Stimulated activated memory B cell treated with anti-CD40 and anti-IgM and Interleukin-4, amounts not matched to agents 10 μg/mL and 1 μg/mL and 100 μg/mL, for 72 hours (primary cell): ENCODE results near the gene BLVRA.
"Not testable (repeated sequence)": the region's sequence is repeated elsewhere in the genome, so short reads cannot be mapped to it uniquely, and the experiment has no call there.

ENCODE experiments used
- ATAC-seq: fragments of 150-1000 bp; cut with Tn5 transposase; 2 replicates; pipeline ENCODE4 v1.10.0; 2021
- H3K27ac Mint-ChIP-seq: one replicate; pipeline ENCODE4 v1.8.0; 2022; ENCODE audit warnings: mild to moderate bottlenecking, mixed read lengths
- H3K27me3 Mint-ChIP-seq: one replicate; pipeline ENCODE4 v1.8.0; 2022; ENCODE audit warnings: mixed read lengths
- H3K36me3 Mint-ChIP-seq: one replicate; pipeline ENCODE4 v1.8.0; 2022; ENCODE audit warnings: mixed read lengths
- H3K4me1 Mint-ChIP-seq: one replicate; pipeline ENCODE4 v1.8.0; 2022; ENCODE audit warnings: mixed read lengths
- H3K4me3 Mint-ChIP-seq: one replicate; pipeline ENCODE4 v1.8.0; 2022; ENCODE audit warnings: mild to moderate bottlenecking, moderate library complexity, mixed read lengths
- H3K9me3 Mint-ChIP-seq: one replicate; pipeline ENCODE4 v1.8.0; 2022; ENCODE audit warnings: mixed read lengths

BLVRA gene

DNA sequence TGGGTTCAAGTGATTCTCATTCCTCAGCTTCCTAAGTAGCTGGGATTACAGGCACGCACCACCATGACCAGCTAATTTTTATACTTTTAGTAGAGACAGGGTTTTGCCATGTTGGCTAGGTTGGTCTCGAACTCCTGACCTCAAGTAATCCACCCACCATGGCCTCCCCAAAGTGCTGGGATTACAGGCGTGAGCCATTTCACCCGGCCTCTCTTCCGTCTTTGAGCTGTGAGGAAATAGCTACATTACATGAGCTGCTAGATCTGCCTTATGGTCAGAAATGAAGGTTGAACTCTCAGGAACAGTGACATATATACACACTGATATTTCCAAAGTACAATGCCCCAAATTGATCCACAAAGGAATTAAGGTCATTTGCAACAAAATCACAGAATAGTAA, 2.4 kb downstream of the BLVRA start:
- Mint-ChIP-seq H3K4me1 (peaks cover 35% of the 10 kb centered on the region), H3K27ac (no peak overlapping the region), H3K27me3 (no peaks in the 10 kb centered on the region), H3K9me3 (no peaks in the 10 kb centered on the region), H3K36me3 (no peaks in the 10 kb centered on the region), H3K4me3 (no peak overlapping the region)
- no peak for ATAC-seq

DNA sequence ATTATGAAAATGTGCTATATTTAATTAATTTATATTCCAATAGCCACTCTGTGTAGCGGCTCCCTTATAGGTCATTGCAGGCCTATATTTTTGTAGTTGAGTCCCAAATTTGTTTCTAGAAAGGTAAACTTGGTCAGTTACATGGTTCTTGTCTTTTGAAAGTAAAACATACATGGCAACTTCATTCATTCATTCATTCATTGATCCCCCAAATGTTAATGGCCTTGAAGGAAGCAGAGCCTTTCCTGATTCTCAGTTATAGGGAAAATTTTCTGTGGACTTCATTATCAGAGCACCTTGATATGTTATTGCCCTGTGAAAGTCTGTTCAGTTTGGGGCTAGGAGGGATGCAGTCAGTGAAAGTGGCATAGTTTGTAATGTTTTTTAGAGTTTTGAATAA, 2.9 kb downstream of the BLVRA start:
- Mint-ChIP-seq H3K9me3 (no peaks in the 10 kb centered on the region), H3K27ac (no peak overlapping the region), H3K4me1 (peaks cover 35% of the 10 kb centered on the region), H3K4me3 (no peak overlapping the region), H3K27me3 (no peaks in the 10 kb centered on the region), H3K36me3 (no peaks in the 10 kb centered on the region)
- ATAC-seq = no peak

DNA sequence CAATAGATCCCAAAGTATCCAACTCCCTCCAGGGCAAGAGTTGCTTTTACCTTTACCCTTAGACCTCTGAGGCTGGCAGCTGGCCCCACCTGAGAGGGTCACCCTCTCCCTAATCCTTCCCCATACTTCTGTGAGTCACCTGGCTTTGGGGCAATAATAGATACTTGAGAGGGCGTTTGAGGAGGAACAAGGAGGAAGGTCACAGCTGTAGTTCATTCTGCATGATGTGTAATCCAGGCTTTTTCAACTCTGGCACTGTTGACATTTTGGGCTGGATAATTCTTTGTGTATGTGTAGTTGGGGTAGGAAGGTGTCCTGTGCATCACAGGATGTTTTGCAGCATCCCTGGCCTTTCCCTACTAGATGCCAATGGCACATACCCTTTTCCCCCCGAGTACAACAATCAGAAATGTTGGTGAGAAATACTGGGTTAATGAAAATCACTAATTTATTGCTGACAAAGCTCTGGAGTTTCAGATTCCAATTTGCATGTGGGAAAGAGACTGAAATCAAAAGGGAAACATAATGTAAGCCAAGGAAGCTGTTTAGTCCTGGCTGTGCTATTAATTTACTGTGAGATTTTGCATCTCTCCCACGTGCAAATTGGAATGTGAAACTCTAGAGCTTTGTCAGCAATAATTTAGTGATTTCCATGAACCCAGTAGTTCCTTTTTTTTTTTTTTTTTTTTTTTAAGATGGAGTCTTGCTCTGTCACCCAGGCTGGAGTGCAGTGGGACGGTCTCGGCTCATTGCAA, 3.6 kb downstream of the BLVRA start:
- Mint-ChIP-seq H3K36me3 (no peaks in the 10 kb centered on the region), H3K27me3 (no peaks in the 10 kb centered on the region), H3K9me3 (no peaks in the 10 kb centered on the region), H3K4me3 (no peak overlapping the region), H3K4me1 (peaks cover 35% of the 10 kb centered on the region), H3K27ac (no peak overlapping the region)
- no peak for ATAC-seq

DNA sequence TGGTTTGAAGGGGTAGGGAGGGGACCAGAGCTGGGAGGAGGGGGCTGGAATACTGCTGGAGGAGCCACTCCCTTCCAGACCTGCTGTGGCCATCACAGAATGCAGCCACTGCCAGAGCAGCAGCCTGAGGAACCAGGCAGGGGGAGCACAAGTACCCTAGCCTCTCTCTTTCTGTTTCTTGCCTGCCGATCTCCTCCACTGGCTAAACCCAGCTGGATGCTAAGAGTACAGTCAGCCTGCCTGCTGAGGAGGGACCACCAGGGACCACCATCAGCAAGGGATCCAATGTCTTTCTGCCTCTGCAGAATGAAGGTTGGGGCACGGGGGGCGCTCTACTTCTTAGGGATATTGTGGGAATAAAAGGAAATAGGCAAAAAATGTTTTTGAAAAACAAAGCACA, 4.7 kb downstream of the BLVRA start:
- Mint-ChIP-seq H3K27me3 (no peaks in the 10 kb centered on the region), H3K4me3 (no peak overlapping the region), H3K9me3 (no peaks in the 10 kb centered on the region), H3K36me3 (no peaks in the 10 kb centered on the region), H3K4me1 (peaks cover 30% of the 10 kb centered on the region), H3K27ac (peak overlapping the region; percentile 26)
- no peak for ATAC-seq

DNA sequence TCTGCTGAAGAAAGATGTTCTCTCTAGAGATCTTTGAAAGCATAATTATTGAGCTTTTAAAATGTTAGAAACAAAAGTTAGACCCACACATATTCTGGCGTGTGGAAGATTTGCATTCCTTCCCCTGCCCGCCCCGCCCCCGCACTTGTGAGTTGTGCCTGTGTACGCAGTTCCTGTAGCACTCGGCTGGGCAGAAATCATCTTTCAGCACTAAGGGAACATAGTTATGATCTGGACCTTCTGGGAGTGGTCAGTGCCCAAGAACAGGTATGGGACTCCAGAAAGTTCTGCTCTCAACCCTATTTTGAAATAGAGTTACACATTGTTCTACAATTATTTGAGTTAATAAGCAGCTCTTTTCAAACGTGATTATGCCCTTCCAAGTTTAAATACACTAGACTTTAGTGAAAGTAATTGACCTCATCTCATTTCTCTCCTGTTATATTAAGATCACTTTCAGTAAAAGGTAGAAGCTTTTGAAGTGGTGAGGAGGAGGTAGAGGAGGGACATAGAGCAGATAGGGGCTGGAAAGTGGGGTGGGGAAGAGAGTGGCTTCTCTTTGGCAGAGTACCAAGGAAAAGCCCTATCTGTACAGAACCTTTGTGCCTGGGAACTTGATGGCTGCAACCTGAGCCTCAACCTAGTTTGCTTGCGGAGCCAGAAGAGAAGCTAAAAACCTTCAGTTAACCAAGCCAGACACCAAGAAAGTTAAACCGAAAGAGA, 5.7 kb downstream of the BLVRA start:
- no peaks in the 10 kb centered on the region for H3K36me3 Mint-ChIP-seq
- no peaks in the 10 kb centered on the region for H3K27me3 Mint-ChIP-seq
- peak; percentile 71 for ATAC-seq
- peak overlapping the region; percentile 70 for H3K27ac Mint-ChIP-seq
- H3K4me1 Mint-ChIP-seq = peaks cover 30% of the 10 kb centered on the region
- no peaks in the 10 kb centered on the region for H3K9me3 Mint-ChIP-seq
- H3K4me3 Mint-ChIP-seq = peak overlapping the region; percentile 53

DNA sequence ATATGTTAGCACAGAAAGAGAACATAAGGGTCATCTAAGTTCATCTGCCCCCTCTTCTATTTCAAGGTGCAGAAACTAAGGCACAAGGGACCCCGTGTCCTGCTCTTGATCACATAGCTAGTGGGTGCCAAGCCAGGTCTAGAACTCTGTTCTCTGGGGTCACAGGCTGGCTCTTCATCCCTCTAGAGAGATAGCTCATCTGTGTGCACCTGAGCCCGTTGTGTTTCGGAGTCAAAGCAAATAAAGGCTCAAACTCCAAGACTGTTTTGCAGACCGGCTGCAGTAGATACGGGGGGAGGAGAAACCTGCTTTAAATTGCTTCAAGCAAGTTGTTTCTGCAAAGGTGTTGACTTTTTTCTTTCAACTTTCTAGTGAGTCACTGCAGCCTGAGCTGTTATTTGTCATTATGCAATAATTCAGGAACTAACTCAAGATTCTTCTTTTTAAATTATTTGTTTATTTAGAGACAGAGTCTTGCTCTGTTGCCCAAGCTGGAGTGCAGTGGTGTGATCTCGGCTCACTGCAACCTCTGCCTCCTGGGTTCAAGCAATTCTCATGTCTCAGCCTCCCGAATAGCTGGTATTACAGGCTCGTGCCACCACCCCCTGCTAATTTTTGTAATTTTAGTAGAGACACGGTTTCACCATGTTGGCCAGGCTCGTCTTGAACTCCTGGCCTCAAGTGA, 6.5 kb downstream of the BLVRA start:
- no peak for ATAC-seq
- H3K27ac Mint-ChIP-seq = peak overlapping the region; percentile 70
- H3K4me1 Mint-ChIP-seq = peaks cover 30% of the 10 kb centered on the region
- no peak overlapping the region for H3K4me3 Mint-ChIP-seq
- no peaks in the 10 kb centered on the region for H3K27me3 Mint-ChIP-seq
- no peaks in the 10 kb centered on the region for H3K9me3 Mint-ChIP-seq
- H3K36me3 Mint-ChIP-seq = no peaks in the 10 kb centered on the region

DNA sequence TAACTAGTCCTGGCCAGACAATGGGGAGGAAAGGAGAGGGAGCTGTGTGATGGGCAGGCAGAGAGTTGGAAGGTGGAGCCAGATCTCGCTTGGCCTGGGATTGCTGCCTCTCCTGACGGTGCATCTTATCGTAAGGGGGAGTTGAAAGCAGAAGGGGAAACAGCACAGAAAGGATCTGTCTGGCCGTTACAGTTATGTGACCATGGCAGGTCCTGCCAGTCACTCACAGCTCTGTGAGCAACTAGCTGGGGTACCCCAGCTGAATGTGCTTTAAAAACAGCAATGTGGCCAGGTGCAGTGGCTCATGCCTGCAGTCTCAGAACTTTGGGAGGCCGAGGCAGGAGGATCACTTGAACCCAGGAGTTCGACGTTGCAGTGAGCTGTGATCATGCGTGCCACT, 8.1 kb downstream of the BLVRA start:
- Mint-ChIP-seq H3K4me1 (peaks cover 24% of the 10 kb centered on the region), H3K36me3 (peaks cover 3% of the 10 kb centered on the region), H3K27me3 (no peaks in the 10 kb centered on the region), H3K4me3 (no peak overlapping the region), H3K9me3 (no peaks in the 10 kb centered on the region), H3K27ac (no peak overlapping the region)
- ATAC-seq = no peak

DNA sequence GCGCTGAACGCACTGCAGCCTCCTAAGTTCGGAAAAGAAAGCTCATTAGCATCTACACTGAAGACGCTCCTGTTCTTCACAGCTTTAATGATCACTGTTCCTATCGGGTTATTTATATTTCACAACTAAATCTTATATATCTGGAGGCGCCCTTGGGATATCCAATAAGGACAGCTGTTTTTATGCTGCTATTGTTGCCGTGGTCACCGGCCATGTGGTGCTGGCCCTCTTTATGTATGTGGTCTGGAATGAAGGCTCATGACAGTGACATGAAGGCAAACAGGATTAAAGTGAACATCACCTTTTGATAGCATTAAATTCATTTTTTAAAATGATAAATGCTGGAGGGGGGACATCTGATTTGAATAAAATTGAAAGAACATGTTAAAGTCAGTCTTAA, 8.8 kb downstream of the BLVRA start:
- no peak overlapping the region for H3K27ac Mint-ChIP-seq
- no peak overlapping the region for H3K4me3 Mint-ChIP-seq
- H3K9me3 Mint-ChIP-seq = no peaks in the 10 kb centered on the region
- H3K36me3 Mint-ChIP-seq = peaks cover 11% of the 10 kb centered on the region
- H3K4me1 Mint-ChIP-seq = peaks cover 18% of the 10 kb centered on the region
- no peaks in the 10 kb centered on the region for H3K27me3 Mint-ChIP-seq
- no peak for ATAC-seq

DNA sequence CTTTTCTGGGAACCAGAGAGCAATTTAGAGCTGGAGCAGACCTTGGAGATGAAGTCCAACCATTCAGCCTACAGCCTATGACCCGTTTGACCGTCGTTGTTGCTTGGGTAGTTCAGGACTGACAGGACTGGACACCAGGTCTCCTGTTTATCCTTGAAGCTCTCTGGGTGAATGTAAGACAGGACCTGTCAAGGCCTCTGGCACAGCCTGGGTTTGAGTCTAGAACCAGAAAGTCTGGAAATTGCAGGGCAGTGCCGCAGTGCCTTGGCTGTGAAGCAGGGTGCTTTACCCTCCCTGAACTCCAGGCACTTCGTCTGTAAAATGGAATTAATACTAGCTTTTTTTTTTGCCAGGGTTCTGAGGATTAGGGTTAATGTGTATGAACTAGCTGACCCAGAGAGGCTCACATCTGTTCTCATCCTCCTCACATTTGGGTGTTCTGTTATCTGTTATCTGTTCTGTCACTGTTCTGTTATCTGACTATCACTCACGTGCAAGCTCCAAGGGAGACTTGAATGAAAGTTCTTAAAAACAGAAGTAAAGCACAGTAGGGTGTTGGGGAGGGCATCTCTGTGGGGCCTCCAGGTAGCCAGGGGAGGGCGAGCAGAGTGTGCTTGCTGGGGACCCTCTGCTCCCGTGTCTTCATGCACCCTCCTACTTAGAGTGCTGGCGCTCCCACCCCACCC, 9.9 kb downstream of the BLVRA start:
- Mint-ChIP-seq H3K27me3 (no peaks in the 10 kb centered on the region), H3K4me3 (no peak overlapping the region), H3K9me3 (no peaks in the 10 kb centered on the region), H3K36me3 (peaks cover 21% of the 10 kb centered on the region), H3K4me1 (peaks cover 11% of the 10 kb centered on the region), H3K27ac (no peak overlapping the region)
- peak; percentile 34 for ATAC-seq

DNA sequence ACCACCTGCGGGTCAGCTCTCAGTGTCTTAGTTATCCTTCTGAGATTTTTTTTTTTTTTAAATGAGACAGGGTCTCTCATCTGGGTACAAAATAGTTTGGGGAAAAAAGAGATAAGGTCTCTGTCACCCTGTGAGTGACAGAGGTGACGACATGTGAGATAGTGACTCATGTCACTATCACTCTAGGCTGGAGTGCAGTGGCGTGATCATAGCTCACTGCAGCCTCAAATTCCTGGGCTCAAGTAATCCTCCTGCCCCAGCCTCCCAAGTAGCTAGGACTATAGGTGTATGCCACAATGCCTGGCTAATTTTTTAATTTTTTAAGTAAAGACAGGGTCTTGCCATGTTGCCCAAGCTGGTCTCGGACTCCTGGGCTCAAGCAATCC, 10.4 kb downstream of the BLVRA start:
- no peak for ATAC-seq
- H3K27me3 Mint-ChIP-seq = no peaks in the 10 kb centered on the region

DNA sequence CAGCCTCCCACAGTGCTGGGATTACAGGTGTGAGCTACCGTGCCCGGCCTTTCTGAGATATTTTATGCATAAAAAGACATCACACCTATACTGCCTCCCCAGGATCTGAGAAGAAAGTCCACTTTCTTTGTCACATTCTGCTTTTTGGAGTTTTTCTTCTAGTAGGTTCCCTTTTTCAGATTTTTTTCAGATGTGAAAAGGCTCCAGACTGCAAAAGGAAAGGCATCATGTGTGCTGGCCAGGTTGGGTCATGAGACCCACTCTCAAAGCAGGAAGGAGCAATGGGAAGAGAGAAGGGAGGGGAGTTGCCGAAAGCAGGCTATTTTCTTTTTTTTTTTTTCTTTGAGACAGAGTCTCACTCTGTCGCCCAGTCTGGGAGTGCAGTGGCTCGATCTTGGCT, 10.8 kb downstream of the BLVRA start:
- Mint-ChIP-seq H3K4me3 (no peak overlapping the region), H3K27ac (no peak overlapping the region), H3K36me3 (peaks cover 22% of the 10 kb centered on the region), H3K27me3 (no peaks in the 10 kb centered on the region), H3K4me1 (peaks cover 6% of the 10 kb centered on the region), H3K9me3 (no peaks in the 10 kb centered on the region)
- ATAC-seq = no peak

More for the DNA sequence above, 10.4 kb downstream of the BLVRA start:
- Mint-ChIP-seq H3K9me3 (no peaks in the 10 kb centered on the region), H3K4me3 (no peak overlapping the region), H3K27ac (no peak overlapping the region), H3K36me3 (peaks cover 22% of the 10 kb centered on the region), H3K4me1 (peaks cover 9% of the 10 kb centered on the region)

DNA sequence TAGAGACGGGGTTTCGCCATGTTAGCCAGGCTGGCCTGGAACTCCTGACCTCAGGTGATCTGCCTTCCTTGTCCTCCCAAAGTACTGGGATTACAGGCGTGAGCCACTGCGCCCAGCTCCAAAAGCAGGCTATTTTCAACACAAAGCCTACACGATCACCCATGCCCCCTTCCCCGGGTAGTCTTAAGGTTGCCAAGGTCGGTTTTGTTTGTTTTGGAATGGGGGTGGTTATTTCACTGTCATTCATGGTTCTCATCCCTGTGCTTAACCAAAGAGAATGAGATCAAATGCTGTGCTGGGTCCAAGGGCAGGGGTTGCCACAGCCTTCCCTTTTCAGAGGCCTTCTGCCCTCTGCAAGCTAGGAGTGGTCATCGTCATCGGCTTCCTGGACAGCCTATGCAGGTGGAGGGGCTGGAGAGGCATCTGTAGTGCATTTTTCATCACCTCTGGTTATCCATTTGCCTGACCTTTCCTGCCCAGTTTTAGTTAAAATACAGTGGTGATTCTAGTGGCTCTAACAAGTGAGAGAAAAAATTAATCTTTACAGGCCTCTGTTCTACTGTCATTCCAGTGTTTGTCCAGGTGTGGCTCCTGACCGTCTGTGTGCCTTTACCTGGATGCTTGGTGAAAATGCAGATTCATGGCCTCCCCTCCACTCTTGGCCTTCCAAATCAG, 11.4 kb downstream of the BLVRA start:
- Mint-ChIP-seq H3K27ac (no peak overlapping the region), H3K36me3 (peaks cover 22% of the 10 kb centered on the region), H3K27me3 (no peaks in the 10 kb centered on the region), H3K9me3 (no peaks in the 10 kb centered on the region), H3K4me1 (no peaks in the 10 kb centered on the region), H3K4me3 (no peak overlapping the region)
- ATAC-seq = no peak

DNA sequence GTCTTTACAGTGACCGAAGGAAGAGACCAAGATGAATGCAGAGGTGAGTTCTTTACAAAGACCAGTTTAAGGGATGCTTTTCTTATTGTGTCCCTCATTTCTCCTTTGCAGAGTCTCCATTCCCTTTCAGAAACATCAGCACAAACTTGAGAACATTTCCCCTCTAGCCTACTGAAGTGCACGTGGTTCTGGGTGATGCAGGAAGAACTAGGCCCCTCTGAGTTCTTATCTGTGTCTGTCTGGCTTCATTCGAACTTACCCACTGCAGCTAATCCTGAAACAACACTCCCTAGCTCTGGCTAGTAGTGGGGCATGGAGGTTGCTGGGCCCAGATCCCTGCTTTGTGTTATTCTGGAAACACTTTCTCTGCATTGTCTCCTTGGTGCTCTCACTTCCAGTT, 12.6 kb downstream of the BLVRA start:
- ATAC-seq = no peak
- H3K27ac Mint-ChIP-seq = no peak overlapping the region
- H3K4me3 Mint-ChIP-seq = no peak overlapping the region
- no peaks in the 10 kb centered on the region for H3K4me1 Mint-ChIP-seq
- H3K27me3 Mint-ChIP-seq = no peaks in the 10 kb centered on the region
- no peaks in the 10 kb centered on the region for H3K9me3 Mint-ChIP-seq
- H3K36me3 Mint-ChIP-seq = peaks cover 29% of the 10 kb centered on the region

DNA sequence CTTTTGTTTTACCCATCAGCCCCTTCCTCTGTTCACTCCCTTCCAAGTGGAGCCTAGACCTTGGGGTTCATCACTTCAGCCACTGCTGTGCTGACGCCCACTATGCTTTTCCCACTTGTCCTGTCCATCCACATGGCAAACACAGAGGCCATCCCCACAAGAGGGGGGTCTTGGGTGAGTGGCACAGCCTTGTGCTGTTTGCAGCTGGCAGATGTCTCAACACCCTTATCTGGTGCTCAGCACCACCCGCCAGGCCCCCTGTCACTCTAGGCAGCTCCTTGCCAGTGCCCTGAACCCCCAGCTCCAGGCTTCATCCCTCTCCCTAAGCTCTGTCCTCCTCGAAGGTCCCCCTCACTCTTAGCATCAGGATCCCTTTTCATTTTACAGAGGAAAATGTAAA, 13.1 kb downstream of the BLVRA start:
- ATAC-seq = no peak
- no peak overlapping the region for H3K27ac Mint-ChIP-seq
- H3K4me1 Mint-ChIP-seq = no peaks in the 10 kb centered on the region
- H3K4me3 Mint-ChIP-seq = no peak overlapping the region
- H3K9me3 Mint-ChIP-seq = no peaks in the 10 kb centered on the region
- peaks cover 33% of the 10 kb centered on the region for H3K36me3 Mint-ChIP-seq
- H3K27me3 Mint-ChIP-seq = no peaks in the 10 kb centered on the region

DNA sequence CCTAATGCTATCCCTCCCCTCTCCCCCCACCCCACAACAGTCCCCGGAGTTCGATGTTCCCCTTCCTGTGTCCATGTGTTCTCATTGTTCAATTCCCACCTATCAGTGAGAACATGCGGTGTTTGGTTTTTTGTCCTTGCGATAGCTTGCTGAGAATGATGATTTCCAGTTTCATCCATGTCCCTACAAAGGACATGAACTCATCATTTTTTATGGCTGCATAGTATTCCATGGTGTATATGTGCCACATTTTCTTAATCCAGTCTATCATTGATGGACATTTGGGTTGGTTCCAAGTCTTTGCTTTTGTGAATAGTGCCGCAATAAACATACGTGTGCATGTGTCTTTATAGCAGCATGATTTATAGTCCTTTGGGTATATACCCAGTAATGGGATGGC, 14.8 kb downstream of the BLVRA start:
- H3K4me1 Mint-ChIP-seq, H3K9me3 Mint-ChIP-seq, H3K27ac Mint-ChIP-seq, H3K27me3 Mint-ChIP-seq, H3K4me3 Mint-ChIP-seq, ATAC-seq: not testable (repeated sequence)
- H3K36me3 Mint-ChIP-seq = peaks cover 44% of the 10 kb centered on the region
